ENCODE data around the gene POP5. TPM values are rescaled to one million over a fixed set of nuclear protein-coding genes. Genes with fewer than 3 reads are reported as not detected.
A peak's percentile ranks its signal among the peaks of the same experiment; 100 is the strongest.
"Not testable (repeated sequence)": the region's sequence is repeated elsewhere in the genome, so short reads cannot be mapped to it uniquely, and the experiment has no call there.

POP5 gene
- total and polyA plus RNA-seq, 10 donors: 28.1 to 84.1 (median 45.8) TPM

GRCh38 chr12:120536064-120536791 is 45.0 kb downstream of the POP5 start:
- DNase-seq: no peak
- peak overlapping the region; percentile 43 to 97 (median 88) for H3K4me3 ChIP-seq
- H3K4me1 ChIP-seq: peaks cover 52 to 74% (median 63%) of the 10 kb centered on the region in 6 donors
- 42 to 56% (median 47%) methylated on average over 13 of the region's 13 CpGs for WGBS, 5 donors
- intact Hi-C loops (cut with DNase I; ENCODE audit: low total_unique reads): no loop called here
- peaks cover 0 to 33% (median 0%) of the 10 kb centered on the region in 6 donors for H3K36me3 ChIP-seq
- H3K9me3 ChIP-seq: no peaks in the 10 kb centered on the region
- no peak for TF ChIP-seq POLR2AphosphoS5 (IDR thresholded peaks at IDR 0.05)
- no peak for TF ChIP-seq POLR2A (IDR thresholded peaks at IDR 0.05)
- peak overlapping the region; percentile 71 to 99 (median 97) for H3K27ac ChIP-seq
- H3K27me3 ChIP-seq (replicated peaks in 1 of 7): no peaks in the 10 kb centered on the region

GRCh38 chr12:120534703-120535655 is 46.2 kb downstream of the POP5 start:
- intact Hi-C loops (cut with DNase I; ENCODE audit: low total_unique reads): no loop called here
- Histone ChIP-seq H3K36me3 (peaks cover 0 to 24% (median 0%) of the 10 kb centered on the region in 6 donors), H3K27ac (peak overlapping the region; percentile 71 to 99 (median 97)), H3K4me1 (peaks cover 45 to 70% (median 55%) of the 10 kb centered on the region in 6 donors), H3K9me3 (no peaks in the 10 kb centered on the region), H3K27me3 (replicated peaks in 1 of 7) (no peaks in the 10 kb centered on the region), H3K4me3 (peak overlapping the region; percentile 43 to 97 (median 88))
- WGBS, 5 donors: 1 to 4% (median 2%) methylated on average over 12 to 52 of the region's 52 CpGs
- no peak for TF ChIP-seq POLR2AphosphoS5 (IDR thresholded peaks at IDR 0.05)
- TF ChIP-seq POLR2A (IDR thresholded peaks at IDR 0.05): no peak
- no peak for TF ChIP-seq CTCF (IDR thresholded peaks at IDR 0.05 in 8 of 11, conservative IDR thresholded peaks at IDR 0.05 in 3 of 11)
- peak; percentile 91 for DNase-seq

GRCh38 chr12:120534203-120534702 is 46.9 kb downstream of the POP5 start, which contains the start of gene RNF10:
RNF10 (plus strand) TSS chr12:120534356; CDS start chr12:120534812, 456 bp downstream.
- no peaks in the 10 kb centered on the region for H3K9me3 ChIP-seq
- peak within 1 kb of the TSS; percentile 43 to 97 (median 88) for H3K4me3 ChIP-seq
- no peak for TF ChIP-seq CTCF (IDR thresholded peaks at IDR 0.05 in 8 of 11, conservative IDR thresholded peaks at IDR 0.05 in 3 of 11)
- peak; percentile 97 to 100 (median 100) for TF ChIP-seq POLR2AphosphoS5 (IDR thresholded peaks at IDR 0.05)
- TF ChIP-seq POLR2A (IDR thresholded peaks at IDR 0.05): peak; percentile 93 to 98 (median 94)
- peak within 1 kb of the TSS; percentile 71 to 99 (median 97) for H3K27ac ChIP-seq
- H3K4me1 ChIP-seq: peaks cover 37 to 70% (median 54%) of the 10 kb centered on the region in 6 donors
- peaks cover 0 to 16% (median 0%) of the 10 kb centered on the region in 6 donors for H3K36me3 ChIP-seq
- 0% methylated on average over 15 to 43 of the region's 43 CpGs for WGBS, 5 donors
- intact Hi-C loops (cut with DNase I; ENCODE audit: low total_unique reads): no loop called here
- DNase-seq: peak; percentile 93
- no peaks in the 10 kb centered on the region for H3K27me3 ChIP-seq (replicated peaks in 1 of 7)

GRCh38 chr12:120532701-120533238 is 48.4 kb downstream of the POP5 start:
- Histone ChIP-seq H3K36me3 (peaks cover 0 to 10% (median 0%) of the 10 kb centered on the region in 6 donors), H3K4me1 (peaks cover 27 to 66% (median 46%) of the 10 kb centered on the region in 6 donors), H3K27ac (no peak overlapping the region), H3K27me3 (replicated peaks in 1 of 7) (no peaks in the 10 kb centered on the region), H3K9me3 (no peaks in the 10 kb centered on the region), H3K4me3 (no peak overlapping the region)
- no peak for DNase-seq
- intact Hi-C loops (cut with DNase I; ENCODE audit: low total_unique reads): no loop called here
- 56 to 76% (median 70%) methylated on average over 4 of the region's 4 CpGs for WGBS, 5 donors
- TF ChIP-seq POLR2AphosphoS5 (IDR thresholded peaks at IDR 0.05) (no peak), CTCF (IDR thresholded peaks at IDR 0.05 in 8 of 11, conservative IDR thresholded peaks at IDR 0.05 in 3 of 11) (no peak), POLR2A (IDR thresholded peaks at IDR 0.05) (no peak)

GRCh38 chr12:120530418-120530761 is 50.8 kb downstream of the POP5 start:
- H3K36me3 ChIP-seq; DNase-seq; intact Hi-C loops (cut with DNase I; ENCODE audit: low total_unique reads); H3K27me3 ChIP-seq (replicated peaks in 1 of 7); H3K9me3 ChIP-seq: not testable (repeated sequence)
- Histone ChIP-seq H3K4me3 (peak overlapping the region in 6 of 8 donors; percentile 13 to 80 (median 64)), H3K27ac (peak overlapping the region in 6 of 8 donors; percentile 91 to 95 (median 93)), H3K4me1 (peaks cover 5 to 59% (median 25%) of the 10 kb centered on the region in 6 donors)
